ENCODE results near the gene LURAP1L. TPM values are rescaled to one million over a fixed set of nuclear protein-coding genes. Genes with fewer than 3 reads are reported as not detected.

LURAP1L gene
- total RNA-seq, 1 experiment from 2014 or later, result 0.13 TPM

DNA sequence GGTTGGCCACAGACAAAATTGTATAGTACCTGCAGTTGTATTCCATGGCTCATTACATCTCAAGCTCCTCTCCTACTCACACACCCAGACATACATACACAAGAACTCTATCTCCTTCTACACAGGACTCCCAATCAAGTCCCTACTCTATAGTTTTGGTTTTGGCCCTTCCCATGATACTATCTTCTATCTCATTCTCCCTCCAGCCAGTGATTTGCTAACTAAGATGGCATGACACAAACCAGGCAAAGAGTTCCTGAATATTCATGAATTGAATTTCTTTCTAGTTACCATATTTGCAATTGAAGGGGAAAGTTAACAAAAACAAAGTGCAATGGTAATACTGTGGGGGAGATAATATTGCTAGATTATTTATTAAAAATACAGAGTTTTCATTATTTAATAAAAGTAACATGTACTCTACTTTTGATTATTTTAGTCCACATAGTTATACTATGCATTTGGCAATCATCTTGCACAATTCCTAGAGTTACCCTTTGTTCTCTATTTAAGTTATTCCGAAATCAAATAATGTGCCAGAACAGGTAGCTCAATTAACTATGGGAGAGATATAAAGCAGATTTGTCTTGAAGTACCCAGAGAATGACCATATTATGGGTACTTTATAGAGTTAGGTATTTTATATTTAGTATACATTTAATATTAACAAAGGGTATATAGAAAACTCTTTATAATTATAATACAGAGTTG is 9.6 kb upstream of the LURAP1L start:
- H3K4me3 Mint-ChIP-seq, result no peak overlapping the region
- H3K79me2 ChIP-seq (ENCODE audit: insufficient read depth, low read length), result no peaks in the 10 kb centered on the region
- no peak overlapping the region for H2BK20ac ChIP-seq (ENCODE audit: low read depth, low read length, poor library complexity, severe bottlenecking)
- no peak overlapping the region for H3K4me2 ChIP-seq (ENCODE audit: insufficient read depth, insufficient read length, low read length)
- H4K91ac ChIP-seq (ENCODE audit: insufficient read length, low read depth, low read length), result no peak overlapping the region
- no peaks in the 10 kb centered on the region for H3K9me3 Mint-ChIP-seq
- no peak overlapping the region for H3K4ac ChIP-seq (ENCODE audit: low read depth, low read length)
- H2BK15ac ChIP-seq (ENCODE audit: low read depth, low read length), result no peak overlapping the region
- H3K18ac ChIP-seq (ENCODE audit: insufficient read length, low read depth, low read length), result no peak overlapping the region
- H3K27me3 ChIP-seq (ENCODE audit: insufficient read depth, low read length), result no peaks in the 10 kb centered on the region
- no peaks in the 10 kb centered on the region for H4K20me1 ChIP-seq (ENCODE audit: control insufficient read depth, insufficient read depth, insufficient read length)
- no peak overlapping the region for H3T11ph ChIP-seq (ENCODE audit: low read length)
- H3K79me1 ChIP-seq (ENCODE audit: insufficient read depth, low read depth, low read length, poor library complexity, severe bottlenecking), result no peaks in the 10 kb centered on the region
- TF ChIP-seq, protein P1, sequence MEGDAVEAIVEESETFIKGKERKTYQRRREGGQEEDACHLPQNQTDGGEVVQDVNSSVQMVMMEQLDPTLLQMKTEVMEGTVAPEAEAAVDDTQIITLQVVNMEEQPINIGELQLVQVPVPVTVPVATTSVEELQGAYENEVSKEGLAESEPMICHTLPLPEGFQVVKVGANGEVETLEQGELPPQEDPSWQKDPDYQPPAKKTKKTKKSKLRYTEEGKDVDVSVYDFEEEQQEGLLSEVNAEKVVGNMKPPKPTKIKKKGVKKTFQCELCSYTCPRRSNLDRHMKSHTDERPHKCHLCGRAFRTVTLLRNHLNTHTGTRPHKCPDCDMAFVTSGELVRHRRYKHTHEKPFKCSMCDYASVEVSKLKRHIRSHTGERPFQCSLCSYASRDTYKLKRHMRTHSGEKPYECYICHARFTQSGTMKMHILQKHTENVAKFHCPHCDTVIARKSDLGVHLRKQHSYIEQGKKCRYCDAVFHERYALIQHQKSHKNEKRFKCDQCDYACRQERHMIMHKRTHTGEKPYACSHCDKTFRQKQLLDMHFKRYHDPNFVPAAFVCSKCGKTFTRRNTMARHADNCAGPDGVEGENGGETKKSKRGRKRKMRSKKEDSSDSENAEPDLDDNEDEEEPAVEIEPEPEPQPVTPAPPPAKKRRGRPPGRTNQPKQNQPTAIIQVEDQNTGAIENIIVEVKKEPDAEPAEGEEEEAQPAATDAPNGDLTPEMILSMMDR (conservative IDR thresholded peaks at IDR 0.05), result no peak
- H3K56ac ChIP-seq (ENCODE audit: insufficient read length, low read depth, low read length), result no peak overlapping the region
- H3K9ac ChIP-seq (ENCODE audit: extremely low read depth, insufficient read length, low read length), result no peak overlapping the region
- no peak overlapping the region for H2BK120ac ChIP-seq (ENCODE audit: low read depth, low read length, poor library complexity, severe bottlenecking)
- H3K27ac Mint-ChIP-seq, result no peak overlapping the region; a peak in 1 of 7 replicates
- no peaks in the 10 kb centered on the region for H3K36me3 Mint-ChIP-seq (ENCODE audit: insufficient read depth in 1 of 3, low read depth in 3 of 3)
- H4K5ac ChIP-seq (ENCODE audit: insufficient read length, low read depth, low read length), result no peak overlapping the region
- H3K14ac ChIP-seq (ENCODE audit: insufficient read depth, low read length), result no peak overlapping the region
- no peaks in the 10 kb centered on the region for H3K27me3 Mint-ChIP-seq (ENCODE audit: low read depth)
- no peak for DNase-seq
- no peak overlapping the region for H2BK12ac ChIP-seq (ENCODE audit: insufficient read length, low read depth, low read length)
- H3K9me3 ChIP-seq (ENCODE audit: control insufficient read depth, low read depth, low read length), result no peaks in the 10 kb centered on the region
- H3K23ac ChIP-seq (ENCODE audit: insufficient read length, low read depth, low read length), result no peak overlapping the region
- peaks cover 3% of the 10 kb centered on the region; the same call in 1 of the 2 replicates for H3K4me1 ChIP-seq (ENCODE audit: insufficient read depth, low read length)
- no CpG with 5 or more reads among the region's 1 CpG for WGBS (ENCODE audit: extremely low coverage, insufficient read length, low lambda C conversion rate)
- H2AFZ ChIP-seq (ENCODE audit: low read length), result no peak overlapping the region
- H3K27ac ChIP-seq (ENCODE audit: insufficient read length, low read depth, low read length), result no peak overlapping the region
- no peak overlapping the region for H2BK5ac ChIP-seq (ENCODE audit: insufficient read length, low read length)
- no peaks in the 10 kb centered on the region for H3K23me2 ChIP-seq (ENCODE audit: insufficient read length, low read depth, low read length, poor library complexity, severe bottlenecking)
- H3K4me1 Mint-ChIP-seq, result peaks cover 11% of the 10 kb centered on the region in 2 experiments
- no peak overlapping the region for H4K8ac ChIP-seq (replicated peaks; ENCODE audit: insufficient read length, low read depth, low read length)
- H2AK5ac ChIP-seq (ENCODE audit: insufficient read length, low read length), result no peak overlapping the region

All from H9 (cell line).